K562 (cell line): ENCODE data around the gene P2RY11. TPM values are rescaled to one million over a fixed set of nuclear protein-coding genes. Genes with fewer than 3 reads are reported as not detected.

ENCODE experiments used
- CHD1 ChIP-seq: fragments of 200-600 bp; sonication (generic); IDR thresholded peaks from one replicate; pipeline ENCODE4 v1.6.1; 2012; ENCODE audit warnings: mild to moderate bottlenecking, moderate library complexity, low read length, inconsistent platforms
- HNRNPH1 ChIP-seq: fragments of 200-400 bp; formaldehyde crosslinking; optimal IDR thresholded peaks from 2 replicates; pipeline ENCODE3; 2017; ENCODE audit warnings: low read depth, mild to moderate bottlenecking, low read length, moderate library complexity
- KDM5B ChIP-seq: fragments of 200-600 bp; sonication (generic); IDR thresholded peaks from 2 replicates; pipeline ENCODE4 v1.6.1; 2012; ENCODE audit warnings: low read depth, mild to moderate bottlenecking, moderate library complexity, low read length, control low read depth, inconsistent platforms; ENCODE audit not compliant: insufficient replicate concordance
- MTF1 ChIP-seq: fragments of 250-450 bp; sonication (Bioruptor Pico); IDR thresholded peaks from 2 replicates; pipeline ENCODE4 v1.9.0; 2021; ENCODE audit warnings: moderate library complexity, mild to moderate bottlenecking, inconsistent platforms, borderline replicate concordance
- NR2F6 ChIP-seq: fragments of 450-650 bp; formaldehyde crosslinking; IDR thresholded peaks from 2 replicates; pipeline ENCODE4 v1.4.0; 2020; ENCODE audit warnings: mild to moderate bottlenecking
- POLR2A ChIP-seq: fragments of 450-650 bp; conservative IDR thresholded peaks from 2 replicates; pipeline ENCODE4 v1.6.1; 2016
- POLR2AphosphoS2 ChIP-seq: IDR thresholded peaks from 2 replicates; pipeline ENCODE4 v1.6.1; 2012; ENCODE audit warnings: low read length, improper control_type of control experiment
- PREB ChIP-seq: sonication (generic); formaldehyde crosslinking; IDR thresholded peaks from 2 replicates; pipeline ENCODE4 v1.8.1; 2023; ENCODE audit warnings: mild to moderate bottlenecking, missing genetic modification reagents
- SIX5 ChIP-seq, 2 experiments: IDR thresholded peaks; 2 replicates each; pipeline ENCODE4 v1.6.1; 2011; ENCODE audit warnings: low read length in 2 of 2, borderline replicate concordance in 1 of 2, low read depth in 1 of 2, mild to moderate bottlenecking in 1 of 2, moderate library complexity in 1 of 2; ENCODE audit not compliant: insufficient read depth in 1 of 2
- SMARCA4 ChIP-seq: fragments of 450-650 bp; IDR thresholded peaks from 2 replicates; pipeline ENCODE4 v1.6.1; 2016
- TEAD1 ChIP-seq, 2 experiments: fragments of 450-650 bp in 1 of 2; sonication (generic) in 1 of 2; formaldehyde crosslinking; IDR thresholded peaks; 2 replicates each; pipeline versions ENCODE4 v1.4.0 to v1.8.0; 2020 to 2022; ENCODE audit warnings: mild to moderate bottlenecking in 2 of 2, missing genetic modification reagents in 1 of 2
- TEAD4 ChIP-seq, 2 experiments: sonication (generic) in 1 of 2; formaldehyde crosslinking in 1 of 2; IDR thresholded peaks; 2 replicates each; pipeline versions ENCODE4 v1.6.1 to v1.8.0; 2012 to 2022; ENCODE audit warnings: borderline replicate concordance in 1 of 2, inconsistent platforms in 1 of 2, low read length in 1 of 2, mild to moderate bottlenecking in 1 of 2, missing genetic modification reagents in 1 of 2
- TSHZ1 ChIP-seq: fragments of 250-450 bp; sonication (Bioruptor Pico); IDR thresholded peaks from 2 replicates; pipeline ENCODE4 v1.4.0; 2020; ENCODE audit warnings: mild to moderate bottlenecking, moderate library complexity
- ZFP30 ChIP-seq: fragments of 250-450 bp; sonication (Bioruptor Pico); IDR thresholded peaks from 2 replicates; pipeline ENCODE4 v1.8.0; 2022; ENCODE audit warnings: moderate library complexity, mild to moderate bottlenecking, inconsistent platforms, borderline replicate concordance
- ZNF740 ChIP-seq, 3 experiments: fragments of 200-800 bp in 1 of 3; sonication (Bioruptor generic) in 1 of 3; sonication (generic) in 1 of 3; formaldehyde crosslinking in 1 of 3; IDR thresholded peaks; 2 replicates each; pipeline versions ENCODE4 v1.6.1 to v1.8.0; 2016 to 2022; ENCODE audit warnings: mild to moderate bottlenecking in 2 of 3, missing compliant biosample characterization in 2 of 3, missing genetic modification characterization in 2 of 3, missing genetic modification reagents in 1 of 3
- ZNF766 ChIP-seq: fragments of 200-800 bp; sonication (Bioruptor generic); conservative IDR thresholded peaks from 2 replicates; pipeline ENCODE4 v1.6.1; 2016; ENCODE audit warnings: missing genetic modification characterization, missing compliant biosample characterization
- polyA plus RNA-seq, 8 experiments: library from polyadenylated mRNA; depleted of rRNA in 4 of 8; stranded (reverse) in 5 of 8; unstranded in 3 of 8; fragments of >200 nt; fragmentation: Nextera tagmentation in 2 of 8; fragmentation: Illumina TruSeq in 1 of 8; extraction: Ambion mirVana in 2 of 8; extraction: Trizol in 1 of 8; gene quantifications; 2 replicates each; pipeline versions ENCODE4 v1.2.1 to v1.2.3, GENCODE V29; 2011 to 2014; ENCODE audit warnings: inconsistent platforms in 1 of 8, missing spikeins in 1 of 8
- total RNA-seq, 7 experiments: library from RNA; depleted of rRNA in 6 of 7; stranded (reverse); fragments of >200 nt in 6 of 7; fragmentation: Illumina TruSeq in 2 of 7; extraction: Trizol in 2 of 7; gene quantifications; 2 replicates each; pipeline versions ENCODE4 v1.2.1 to v1.2.3, GENCODE V29; 2011 to 2021; ENCODE audit warnings: low replicate concordance in 1 of 7
- TF ChIP-seq, protein P1 (sequence below): fragments of 250-450 bp; sonication (Bioruptor Pico); IDR thresholded peaks from 2 replicates; pipeline ENCODE4 v1.4.0; 2020
- TF ChIP-seq, protein P2 (sequence below): fragments of 450-650 bp; IDR thresholded peaks from 2 replicates; pipeline ENCODE4 v1.6.1; 2016

The P2RY11 gene
- total and polyA plus RNA-seq, 9 of the 15 experiments (the other 6 are each of a cell fraction or from before 2014, with no cell fraction given), result 0.03 to 10.1 (median 1.5) TPM

DNA sequence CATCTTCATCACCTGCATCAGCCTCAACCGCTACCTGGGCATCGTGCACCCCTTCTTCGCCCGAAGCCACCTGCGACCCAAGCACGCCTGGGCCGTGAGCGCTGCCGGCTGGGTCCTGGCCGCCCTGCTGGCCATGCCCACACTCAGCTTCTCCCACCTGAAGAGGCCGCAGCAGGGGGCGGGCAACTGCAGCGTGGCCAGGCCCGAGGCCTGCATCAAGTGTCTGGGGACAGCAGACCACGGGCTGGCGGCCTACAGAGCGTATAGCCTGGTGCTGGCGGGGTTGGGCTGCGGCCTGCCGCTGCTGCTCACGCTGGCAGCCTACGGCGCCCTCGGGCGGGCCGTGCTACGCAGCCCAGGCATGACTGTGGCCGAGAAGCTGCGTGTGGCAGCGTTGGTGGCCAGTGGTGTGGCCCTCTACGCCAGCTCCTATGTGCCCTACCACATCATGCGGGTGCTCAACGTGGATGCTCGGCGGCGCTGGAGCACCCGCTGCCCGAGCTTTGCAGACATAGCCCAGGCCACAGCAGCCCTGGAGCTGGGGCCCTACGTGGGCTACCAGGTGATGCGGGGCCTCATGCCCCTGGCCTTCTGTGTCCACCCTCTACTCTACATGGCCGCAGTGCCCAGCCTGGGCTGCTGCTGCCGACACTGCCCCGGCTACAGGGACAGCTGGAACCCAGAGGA is 2.6 kb downstream of the P2RY11 start (continued):
- TF ChIP-seq TSHZ1 (CRISPR knock-in tag) (no peak), SIX5 (IDR thresholded peaks at IDR 0.05; ENCODE audit: borderline replicate concordance in 1 of 2, insufficient read depth in 1 of 2, low read depth in 1 of 2, low read length in 2 of 2) (no peak), HNRNPH1 (peak; percentile 74), POLR2AphosphoS2 (peak; percentile 20; the same call in 1 of the 2 replicates), PREB (no peak), POLR2A (peak; percentile 82), NR2F6 (CRISPR knock-in tag) (no peak), ZNF740 (CRISPR knock-in tag; IDR thresholded peaks at IDR 0.05) (0 out of 2 replicates have a peak, but pooled peaks have one; percentile 13), ZNF740 (tag; IDR thresholded peaks at IDR 0.05) (no peak), ZNF766 (CRISPR knock-in tag) (no peak), CHD1 (no peak), SMARCA4 (no peak), TEAD4 (IDR thresholded peaks at IDR 0.05; ENCODE audit: low read length) (peak; percentile 9; the same call in 1 of the 2 replicates), TEAD4 (CRISPR knock-in tag; IDR thresholded peaks at IDR 0.05; ENCODE audit: borderline replicate concordance) (no peak), TEAD1 (CRISPR knock-in tag; IDR thresholded peaks at IDR 0.05) (no peak), KDM5B (peak; percentile 24), MTF1 (no peak), ZFP30 (CRISPR knock-in tag) (no peak)
- TF ChIP-seq, protein P1, sequence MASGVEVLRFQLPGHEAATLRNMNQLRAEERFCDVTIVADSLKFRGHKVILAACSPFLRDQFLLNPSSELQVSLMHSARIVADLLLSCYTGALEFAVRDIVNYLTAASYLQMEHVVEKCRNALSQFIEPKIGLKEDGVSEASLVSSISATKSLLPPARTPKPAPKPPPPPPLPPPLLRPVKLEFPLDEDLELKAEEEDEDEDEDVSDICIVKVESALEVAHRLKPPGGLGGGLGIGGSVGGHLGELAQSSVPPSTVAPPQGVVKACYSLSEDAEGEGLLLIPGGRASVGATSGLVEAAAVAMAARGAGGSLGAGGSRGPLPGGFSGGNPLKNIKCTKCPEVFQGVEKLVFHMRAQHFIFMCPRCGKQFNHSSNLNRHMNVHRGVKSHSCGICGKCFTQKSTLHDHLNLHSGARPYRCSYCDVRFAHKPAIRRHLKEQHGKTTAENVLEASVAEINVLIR (CRISPR knock-in tag), result no peak
- TF ChIP-seq, protein P2, sequence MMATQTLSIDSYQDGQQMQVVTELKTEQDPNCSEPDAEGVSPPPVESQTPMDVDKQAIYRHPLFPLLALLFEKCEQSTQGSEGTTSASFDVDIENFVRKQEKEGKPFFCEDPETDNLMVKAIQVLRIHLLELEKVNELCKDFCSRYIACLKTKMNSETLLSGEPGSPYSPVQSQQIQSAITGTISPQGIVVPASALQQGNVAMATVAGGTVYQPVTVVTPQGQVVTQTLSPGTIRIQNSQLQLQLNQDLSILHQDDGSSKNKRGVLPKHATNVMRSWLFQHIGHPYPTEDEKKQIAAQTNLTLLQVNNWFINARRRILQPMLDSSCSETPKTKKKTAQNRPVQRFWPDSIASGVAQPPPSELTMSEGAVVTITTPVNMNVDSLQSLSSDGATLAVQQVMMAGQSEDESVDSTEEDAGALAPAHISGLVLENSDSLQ, result no peak
